ENCODE results near the gene CCDC28A.

Gene CCDC28A

GRCh38 chr6:138772596-138773176, 883 bp upstream of the CCDC28A start:
- DNase-seq (ENCODE audit: low read depth), result peak; percentile 15
- H3K4me3 ChIP-seq (ENCODE audit: low read depth, low read length), result peak overlapping the region; percentile 100
- no peak for TF ChIP-seq CTCF (IDR thresholded peaks at IDR 0.05; ENCODE audit: insufficient read depth, low read depth, low read length, missing control alignments)

- TF ChIP-seq CTCF (IDR thresholded peaks at IDR 0.05; ENCODE audit: insufficient read depth, low read depth, low read length, missing control alignments), result no peak
- peak overlapping the region; percentile 100 for H3K4me3 ChIP-seq (ENCODE audit: low read depth, low read length)
- no peak for DNase-seq (ENCODE audit: low read depth)
These were observed 801 bp downstream of the CCDC28A start for GRCh38 chr6:138774370-138774769.

GRCh38 chr6:138776659-138777058, 3.1 kb downstream of the CCDC28A start:
- TF ChIP-seq CTCF (IDR thresholded peaks at IDR 0.05; ENCODE audit: insufficient read depth, low read depth, low read length, missing control alignments), result no peak
- H3K4me3 ChIP-seq (ENCODE audit: low read depth, low read length), result no peak overlapping the region
- no peak for DNase-seq (ENCODE audit: low read depth)

- TF ChIP-seq CTCF (IDR thresholded peaks at IDR 0.05; ENCODE audit: insufficient read depth, low read depth, low read length, missing control alignments), result no peak
- DNase-seq (ENCODE audit: low read depth), result no peak
- no peak overlapping the region for H3K4me3 ChIP-seq (ENCODE audit: low read depth, low read length)
These were observed 4.8 kb downstream of the CCDC28A start for GRCh38 chr6:138778331-138778730.

- no peak for DNase-seq (ENCODE audit: low read depth)
- H3K4me3 ChIP-seq (ENCODE audit: low read depth, low read length), result no peak overlapping the region
- no peak for TF ChIP-seq CTCF (IDR thresholded peaks at IDR 0.05; ENCODE audit: insufficient read depth, low read depth, low read length, missing control alignments)
These were observed 8.7 kb downstream of the CCDC28A start for GRCh38 chr6:138782243-138782642.

GRCh38 chr6:138785079-138785478, 11.5 kb downstream of the CCDC28A start:
- DNase-seq (ENCODE audit: low read depth), result no peak
- no peak for TF ChIP-seq CTCF (IDR thresholded peaks at IDR 0.05; ENCODE audit: insufficient read depth, low read depth, low read length, missing control alignments)
- no peak overlapping the region for H3K4me3 ChIP-seq (ENCODE audit: low read depth, low read length)

- no peak overlapping the region for H3K4me3 ChIP-seq (ENCODE audit: low read depth, low read length)
- no peak for DNase-seq (ENCODE audit: low read depth)
- TF ChIP-seq CTCF (IDR thresholded peaks at IDR 0.05; ENCODE audit: insufficient read depth, low read depth, low read length, missing control alignments), result no peak
These were observed 12.4 kb downstream of the CCDC28A start for GRCh38 chr6:138785980-138786379.

Data from GM12865 (cell line).